ENCODE measurements around the gene PDE8A.

DNA sequence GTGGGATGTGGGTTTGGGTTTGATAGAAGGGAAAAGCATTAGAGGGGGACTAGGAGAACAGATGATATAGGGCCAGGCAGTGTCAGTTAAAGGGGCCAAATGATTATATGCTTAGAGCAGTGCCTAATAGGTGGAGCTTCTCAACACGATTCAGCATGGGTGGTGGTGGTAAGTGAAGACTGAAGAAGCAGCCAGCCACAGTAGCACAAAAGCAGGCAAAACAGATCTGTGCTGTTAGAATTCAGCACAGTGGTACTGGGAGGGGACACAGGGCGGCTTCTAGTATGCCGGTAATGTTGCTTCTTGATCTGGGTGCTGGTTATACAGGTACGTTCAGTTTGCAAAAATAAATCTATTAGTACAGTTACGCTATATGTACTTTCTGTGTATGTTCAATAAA lies 25.5 kb downstream of the PDE8A start:
- TF ChIP-seq, protein P1, sequence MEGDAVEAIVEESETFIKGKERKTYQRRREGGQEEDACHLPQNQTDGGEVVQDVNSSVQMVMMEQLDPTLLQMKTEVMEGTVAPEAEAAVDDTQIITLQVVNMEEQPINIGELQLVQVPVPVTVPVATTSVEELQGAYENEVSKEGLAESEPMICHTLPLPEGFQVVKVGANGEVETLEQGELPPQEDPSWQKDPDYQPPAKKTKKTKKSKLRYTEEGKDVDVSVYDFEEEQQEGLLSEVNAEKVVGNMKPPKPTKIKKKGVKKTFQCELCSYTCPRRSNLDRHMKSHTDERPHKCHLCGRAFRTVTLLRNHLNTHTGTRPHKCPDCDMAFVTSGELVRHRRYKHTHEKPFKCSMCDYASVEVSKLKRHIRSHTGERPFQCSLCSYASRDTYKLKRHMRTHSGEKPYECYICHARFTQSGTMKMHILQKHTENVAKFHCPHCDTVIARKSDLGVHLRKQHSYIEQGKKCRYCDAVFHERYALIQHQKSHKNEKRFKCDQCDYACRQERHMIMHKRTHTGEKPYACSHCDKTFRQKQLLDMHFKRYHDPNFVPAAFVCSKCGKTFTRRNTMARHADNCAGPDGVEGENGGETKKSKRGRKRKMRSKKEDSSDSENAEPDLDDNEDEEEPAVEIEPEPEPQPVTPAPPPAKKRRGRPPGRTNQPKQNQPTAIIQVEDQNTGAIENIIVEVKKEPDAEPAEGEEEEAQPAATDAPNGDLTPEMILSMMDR (IDR thresholded peaks at IDR 0.05) = no peak
- no peak for TF ChIP-seq POLR2A (IDR thresholded peaks at IDR 0.05)
